ENCODE results near the gene HNRNPL.
"Not testable (repeated sequence)": the region's sequence is repeated elsewhere in the genome, so short reads cannot be mapped to it uniquely, and the experiment has no call there.

HNRNPL gene

GRCh38 chr19:38869836-38870607 is 20.2 kb upstream of the HNRNPL start:
- DNase-seq (ENCODE audit: low read depth): peak; percentile 87

- DNase-seq (ENCODE audit: low read depth): no peak
These were observed 19.5 kb upstream of the HNRNPL start for GRCh38 chr19:38869160-38869835.

- DNase-seq (ENCODE audit: low read depth): no peak
These were observed 18.8 kb upstream of the HNRNPL start for GRCh38 chr19:38868551-38868950.

GRCh38 chr19:38867171-38867780 is 17.5 kb upstream of the HNRNPL start:
- no peak for DNase-seq (ENCODE audit: low read depth)

- no peak for DNase-seq (ENCODE audit: low read depth)
These were observed 12.7 kb upstream of the HNRNPL start for GRCh38 chr19:38862321-38863059.

- no peak for DNase-seq (ENCODE audit: low read depth)
These were observed 11.6 kb upstream of the HNRNPL start for GRCh38 chr19:38861368-38861767.

GRCh38 chr19:38859631-38860204 is 9.9 kb upstream of the HNRNPL start:
- DNase-seq (ENCODE audit: low read depth): not testable (repeated sequence)

GRCh38 chr19:38856813-38857212 is 7.0 kb upstream of the HNRNPL start:
- no peak for DNase-seq (ENCODE audit: low read depth)

- DNase-seq (ENCODE audit: low read depth): not testable (repeated sequence)
These were observed 6.0 kb upstream of the HNRNPL start for GRCh38 chr19:38855751-38856150.

- DNase-seq (ENCODE audit: low read depth): not testable (repeated sequence)
These were observed 5.2 kb upstream of the HNRNPL start for GRCh38 chr19:38854961-38855360.

- no peak for DNase-seq (ENCODE audit: low read depth)
These were observed 3.4 kb upstream of the HNRNPL start for GRCh38 chr19:38853214-38853613.

- peak; percentile 52 for DNase-seq (ENCODE audit: low read depth)
These were observed 2.7 kb upstream of the HNRNPL start for GRCh38 chr19:38852231-38853044.

- peak; percentile 79 for DNase-seq (ENCODE audit: low read depth)
These were observed 1.9 kb upstream of the HNRNPL start for GRCh38 chr19:38851622-38852230.

GRCh38 chr19:38850976-38851621 is 1.3 kb upstream of the HNRNPL start:
- DNase-seq (ENCODE audit: low read depth): no peak

GRCh38 chr19:38850436-38850975 is 720 bp upstream of the HNRNPL start:
- DNase-seq (ENCODE audit: low read depth): no peak

- peak; percentile 98 for DNase-seq (ENCODE audit: low read depth)
These were observed 483 bp downstream of the HNRNPL start for GRCh38 chr19:38849147-38849859.

- no peak for DNase-seq (ENCODE audit: low read depth)
These were observed 1.3 kb downstream of the HNRNPL start for GRCh38 chr19:38848299-38849146.

- no peak for DNase-seq (ENCODE audit: low read depth)
These were observed 3.7 kb downstream of the HNRNPL start for GRCh38 chr19:38846097-38846496.
